Measurements from ENCODE around the gene CYBC1.
A peak's percentile ranks its signal among the peaks of the same experiment; 100 is the strongest.

The CYBC1 gene

DNA sequence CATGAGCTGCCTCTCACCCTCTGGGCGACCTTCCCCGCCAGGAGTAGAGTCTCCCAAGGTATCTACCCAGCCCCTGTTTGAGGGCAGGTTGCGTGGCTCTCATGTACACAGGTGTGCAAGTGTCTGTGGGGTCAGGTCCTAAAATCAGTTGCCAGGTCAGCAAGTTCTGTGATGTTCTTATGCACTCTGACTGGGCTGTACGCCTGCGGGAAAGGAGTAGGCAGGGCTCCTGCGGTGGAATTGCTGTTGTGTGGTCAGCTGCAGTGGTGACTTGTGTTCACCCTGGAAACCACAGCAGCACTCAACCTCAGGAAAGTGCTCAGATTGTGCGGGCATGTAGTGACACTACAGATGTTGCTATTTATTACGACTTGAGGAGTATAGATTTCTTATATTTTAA is 27.4 kb upstream of the CYBC1 start:
- Histone ChIP-seq H3K4me3 (ENCODE audit: low read depth, low read length) (no peak overlapping the region), H3K36me3 (ENCODE audit: control insufficient read depth in 2 of 2, insufficient read depth in 1 of 2, low read length in 2 of 2) (peaks cover 28 to 83% of the 10 kb centered on the region in 2 experiments), H3K27ac (ENCODE audit: extremely low read depth, low read depth, low read length) (no peak overlapping the region), H3K4me1 (ENCODE audit: control insufficient read depth, insufficient read depth, low read length) (no peaks in the 10 kb centered on the region), H3K9me3 (ENCODE audit: control insufficient read depth, insufficient read depth, low read depth, low read length) (no peaks in the 10 kb centered on the region)
- POLR2A ChIA-PET = no interaction called here
- CTCF ChIA-PET = interaction anchor here (1.3 to 1.4 kb wide), 2 partner anchors 16 to 73 kb away, joined by 3 to 5 read pairs; no protein-coding TSS in a partner anchor
- TF ChIP-seq ZFHX2 (tag by site-specific recombination; conservative IDR thresholded peaks at IDR 0.05) (0 out of 2 replicates have a peak, but pooled peaks have one; percentile 10), EGR2 (tag by site-specific recombination; IDR thresholded peaks at IDR 0.05; ENCODE audit: low read depth) (0 out of 2 replicates have a peak, but pooled peaks have one; percentile 34), GFI1B (tag by site-specific recombination; IDR thresholded peaks at IDR 0.05) (no peak)

DNA sequence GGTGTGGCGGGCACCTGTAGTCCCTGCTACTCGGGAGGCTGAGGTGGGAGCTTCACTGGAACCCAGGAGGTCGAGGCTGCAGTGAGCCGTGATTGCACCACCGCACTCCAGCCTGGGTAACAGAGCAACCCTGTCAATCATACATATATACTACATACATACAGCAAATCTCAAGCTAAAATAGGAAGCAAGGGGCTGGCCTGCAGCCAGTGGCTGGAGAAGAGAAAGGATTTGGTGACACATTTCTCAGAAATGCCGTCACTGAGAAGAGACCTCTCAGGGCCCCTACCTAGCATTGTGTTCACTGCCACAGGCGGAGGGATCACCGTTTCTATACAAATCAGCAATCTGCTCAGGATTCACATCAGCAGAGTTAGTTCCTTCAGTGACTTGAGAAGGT is 24.9 kb upstream of the CYBC1 start:
- ChIA-PET CTCF (no interaction called here), POLR2A (no interaction called here)
- H3K4me1 ChIP-seq (ENCODE audit: control insufficient read depth, insufficient read depth, low read length) = no peaks in the 10 kb centered on the region
- peaks cover 32 to 71% of the 10 kb centered on the region in 2 experiments for H3K36me3 ChIP-seq (ENCODE audit: control insufficient read depth in 2 of 2, insufficient read depth in 1 of 2, low read length in 2 of 2)
- no peaks in the 10 kb centered on the region for H3K9me3 ChIP-seq (ENCODE audit: control insufficient read depth, insufficient read depth, low read depth, low read length)
- H3K27ac ChIP-seq (ENCODE audit: extremely low read depth, low read depth, low read length) = no peak overlapping the region
- H3K4me3 ChIP-seq (ENCODE audit: low read depth, low read length) = no peak overlapping the region
- TF ChIP-seq ZNF341 (tag by site-specific recombination; IDR thresholded peaks at IDR 0.05; ENCODE audit: low read depth) = no peak
- TF ChIP-seq, protein P1, sequence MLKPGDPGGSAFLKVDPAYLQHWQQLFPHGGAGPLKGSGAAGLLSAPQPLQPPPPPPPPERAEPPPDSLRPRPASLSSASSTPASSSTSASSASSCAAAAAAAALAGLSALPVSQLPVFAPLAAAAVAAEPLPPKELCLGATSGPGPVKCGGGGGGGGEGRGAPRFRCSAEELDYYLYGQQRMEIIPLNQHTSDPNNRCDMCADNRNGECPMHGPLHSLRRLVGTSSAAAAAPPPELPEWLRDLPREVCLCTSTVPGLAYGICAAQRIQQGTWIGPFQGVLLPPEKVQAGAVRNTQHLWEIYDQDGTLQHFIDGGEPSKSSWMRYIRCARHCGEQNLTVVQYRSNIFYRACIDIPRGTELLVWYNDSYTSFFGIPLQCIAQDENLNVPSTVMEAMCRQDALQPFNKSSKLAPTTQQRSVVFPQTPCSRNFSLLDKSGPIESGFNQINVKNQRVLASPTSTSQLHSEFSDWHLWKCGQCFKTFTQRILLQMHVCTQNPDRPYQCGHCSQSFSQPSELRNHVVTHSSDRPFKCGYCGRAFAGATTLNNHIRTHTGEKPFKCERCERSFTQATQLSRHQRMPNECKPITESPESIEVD (tag by site-specific recombination; IDR thresholded peaks at IDR 0.05) = no peak

DNA sequence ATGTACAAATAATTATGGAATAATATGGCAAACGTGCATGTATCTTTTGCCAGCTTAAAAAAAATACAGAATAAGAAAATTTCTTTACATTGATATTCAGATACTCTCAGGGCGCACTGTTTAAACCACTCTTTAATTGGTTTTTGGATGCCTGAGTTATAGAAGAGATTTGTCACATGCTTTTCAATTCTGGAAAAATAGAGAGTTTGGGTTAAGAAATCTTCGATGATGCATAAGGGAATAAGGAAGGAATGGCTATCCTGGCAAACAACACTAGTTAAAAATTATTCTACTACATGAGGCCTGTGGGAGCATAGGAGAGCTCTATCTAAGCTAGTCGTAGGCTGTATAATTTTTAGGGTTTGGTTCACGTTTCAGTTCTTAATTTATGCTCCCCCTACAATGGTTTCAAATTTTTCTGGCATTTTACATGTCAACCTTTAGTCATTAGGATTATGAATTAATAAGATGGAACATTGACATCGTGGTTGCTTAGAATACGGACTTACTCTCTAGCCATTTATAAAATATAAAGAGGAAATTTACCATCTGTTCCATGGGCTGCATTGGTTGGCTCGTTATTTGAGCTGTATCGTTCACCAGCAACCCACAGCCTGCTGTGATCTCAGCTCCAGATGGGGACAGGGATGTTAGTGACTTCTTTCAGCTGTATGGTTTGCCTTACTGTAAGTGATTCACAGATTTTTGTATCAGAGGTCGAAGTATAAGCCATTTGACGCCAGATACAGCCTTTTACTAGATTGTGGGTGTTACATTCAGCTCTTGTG is 23.9 kb upstream of the CYBC1 start:
- Histone ChIP-seq H3K36me3 (ENCODE audit: control insufficient read depth in 2 of 2, insufficient read depth in 1 of 2, low read length in 2 of 2) (peaks cover 42 to 71% of the 10 kb centered on the region in 2 experiments), H3K27ac (ENCODE audit: extremely low read depth, low read depth, low read length) (no peak overlapping the region), H3K4me1 (ENCODE audit: control insufficient read depth, insufficient read depth, low read length) (no peaks in the 10 kb centered on the region), H3K9me3 (ENCODE audit: control insufficient read depth, insufficient read depth, low read depth, low read length) (no peaks in the 10 kb centered on the region), H3K4me3 (ENCODE audit: low read depth, low read length) (no peak overlapping the region)
- POLR2A ChIA-PET = interaction anchor here (1.0 kb wide), 1 partner anchor 45 kb away, joined by 3 read pairs; no protein-coding TSS in a partner anchor
- CTCF ChIA-PET = interaction anchor here (0.6 to 0.9 kb wide), 4 partner anchors 22 to 80 kb away, joined by 3 to 4 read pairs (median 3); no protein-coding TSS in a partner anchor
- no peak for TF ChIP-seq ZBTB7A (tag by site-specific recombination; IDR thresholded peaks at IDR 0.05; ENCODE audit: low read depth)
- no peak for TF ChIP-seq ZNF2 (tag by site-specific recombination; IDR thresholded peaks at IDR 0.05)

DNA sequence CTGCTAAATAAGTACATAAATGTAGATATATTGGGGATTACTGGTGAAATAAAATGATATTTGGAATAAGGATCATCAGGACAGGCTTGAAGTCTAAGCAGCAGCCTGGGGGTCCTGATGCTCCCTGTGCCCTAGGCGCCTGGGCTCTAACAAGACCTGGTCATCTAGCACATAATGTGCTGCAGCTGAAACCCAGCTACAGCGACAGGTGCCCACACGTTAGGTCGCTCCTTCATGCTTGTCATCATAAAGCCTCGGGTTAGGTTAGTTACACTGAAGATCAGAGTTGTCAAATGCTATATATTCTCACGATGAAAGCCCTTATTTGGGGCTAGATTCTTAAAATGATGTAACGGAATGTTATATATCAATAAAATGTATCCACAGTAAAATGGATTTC is 19.5 kb upstream of the CYBC1 start:
- Histone ChIP-seq H3K4me1 (ENCODE audit: control insufficient read depth, insufficient read depth, low read length) (no peaks in the 10 kb centered on the region), H3K4me3 (ENCODE audit: low read depth, low read length) (no peak overlapping the region), H3K9me3 (ENCODE audit: control insufficient read depth, insufficient read depth, low read depth, low read length) (no peaks in the 10 kb centered on the region), H3K36me3 (ENCODE audit: control insufficient read depth in 2 of 2, insufficient read depth in 1 of 2, low read length in 2 of 2) (peaks cover 52 to 74% of the 10 kb centered on the region in 2 experiments), H3K27ac (ENCODE audit: extremely low read depth, low read depth, low read length) (no peak overlapping the region)
- TF ChIP-seq ZNF529 (tag by site-specific recombination; IDR thresholded peaks at IDR 0.05; ENCODE audit: insufficient replicate concordance) (no peak), ZNF302 (tag by site-specific recombination; IDR thresholded peaks at IDR 0.05; ENCODE audit: low read depth) (no peak), SCRT2 (tag by site-specific recombination; IDR thresholded peaks at IDR 0.05) (peak; percentile 80), ZNF514 (tag by site-specific recombination; IDR thresholded peaks at IDR 0.05) (no peak), SCRT1 (tag by site-specific recombination; IDR thresholded peaks at IDR 0.05; ENCODE audit: borderline replicate concordance) (peak; percentile 70)
- TF ChIP-seq, protein P2, sequence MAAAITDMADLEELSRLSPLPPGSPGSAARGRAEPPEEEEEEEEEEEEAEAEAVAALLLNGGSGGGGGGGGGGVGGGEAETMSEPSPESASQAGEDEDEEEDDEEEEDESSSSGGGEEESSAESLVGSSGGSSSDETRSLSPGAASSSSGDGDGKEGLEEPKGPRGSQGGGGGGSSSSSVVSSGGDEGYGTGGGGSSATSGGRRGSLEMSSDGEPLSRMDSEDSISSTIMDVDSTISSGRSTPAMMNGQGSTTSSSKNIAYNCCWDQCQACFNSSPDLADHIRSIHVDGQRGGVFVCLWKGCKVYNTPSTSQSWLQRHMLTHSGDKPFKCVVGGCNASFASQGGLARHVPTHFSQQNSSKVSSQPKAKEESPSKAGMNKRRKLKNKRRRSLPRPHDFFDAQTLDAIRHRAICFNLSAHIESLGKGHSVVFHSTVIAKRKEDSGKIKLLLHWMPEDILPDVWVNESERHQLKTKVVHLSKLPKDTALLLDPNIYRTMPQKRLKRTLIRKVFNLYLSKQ (tag by site-specific recombination; IDR thresholded peaks at IDR 0.05; ENCODE audit: borderline replicate concordance) = no peak
- ChIA-PET POLR2A (no interaction called here), CTCF (interaction anchor here (0.6 kb wide), 1 partner anchor 137 kb away, joined by 3 read pairs; the partner anchor contains the start of gene SECTM1)
